Measurements from ENCODE around the gene PLA2G2F.

DNA sequence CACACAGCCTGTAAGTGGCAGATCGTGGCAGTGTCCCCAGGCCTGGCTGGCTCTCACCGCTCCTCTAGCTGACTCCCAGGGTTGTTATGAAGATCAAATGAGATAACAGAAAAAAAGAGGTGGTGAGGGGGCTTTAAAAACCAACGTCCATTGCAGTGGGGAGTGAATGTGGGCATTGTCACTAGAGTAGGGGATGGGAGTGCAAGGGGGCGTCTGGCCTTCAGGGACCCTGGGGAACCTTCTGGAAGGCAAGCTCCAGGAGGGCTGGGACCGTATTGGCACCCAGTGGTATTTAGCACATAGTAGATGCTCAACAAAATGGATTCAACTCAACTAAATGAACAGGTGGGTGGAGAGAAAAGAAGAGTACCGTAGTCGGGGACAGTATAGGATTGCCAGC lies 23.2 kb upstream of the PLA2G2F start:
- TF ChIP-seq EP300 (IDR thresholded peaks at IDR 0.05) (no peak), POLR2AphosphoS5 (IDR thresholded peaks at IDR 0.05) (no peak)
- TF ChIP-seq, protein P1, sequence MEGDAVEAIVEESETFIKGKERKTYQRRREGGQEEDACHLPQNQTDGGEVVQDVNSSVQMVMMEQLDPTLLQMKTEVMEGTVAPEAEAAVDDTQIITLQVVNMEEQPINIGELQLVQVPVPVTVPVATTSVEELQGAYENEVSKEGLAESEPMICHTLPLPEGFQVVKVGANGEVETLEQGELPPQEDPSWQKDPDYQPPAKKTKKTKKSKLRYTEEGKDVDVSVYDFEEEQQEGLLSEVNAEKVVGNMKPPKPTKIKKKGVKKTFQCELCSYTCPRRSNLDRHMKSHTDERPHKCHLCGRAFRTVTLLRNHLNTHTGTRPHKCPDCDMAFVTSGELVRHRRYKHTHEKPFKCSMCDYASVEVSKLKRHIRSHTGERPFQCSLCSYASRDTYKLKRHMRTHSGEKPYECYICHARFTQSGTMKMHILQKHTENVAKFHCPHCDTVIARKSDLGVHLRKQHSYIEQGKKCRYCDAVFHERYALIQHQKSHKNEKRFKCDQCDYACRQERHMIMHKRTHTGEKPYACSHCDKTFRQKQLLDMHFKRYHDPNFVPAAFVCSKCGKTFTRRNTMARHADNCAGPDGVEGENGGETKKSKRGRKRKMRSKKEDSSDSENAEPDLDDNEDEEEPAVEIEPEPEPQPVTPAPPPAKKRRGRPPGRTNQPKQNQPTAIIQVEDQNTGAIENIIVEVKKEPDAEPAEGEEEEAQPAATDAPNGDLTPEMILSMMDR (IDR thresholded peaks at IDR 0.05) = no peak
